Measurements from ENCODE around the gene LRRC23.

DNA sequence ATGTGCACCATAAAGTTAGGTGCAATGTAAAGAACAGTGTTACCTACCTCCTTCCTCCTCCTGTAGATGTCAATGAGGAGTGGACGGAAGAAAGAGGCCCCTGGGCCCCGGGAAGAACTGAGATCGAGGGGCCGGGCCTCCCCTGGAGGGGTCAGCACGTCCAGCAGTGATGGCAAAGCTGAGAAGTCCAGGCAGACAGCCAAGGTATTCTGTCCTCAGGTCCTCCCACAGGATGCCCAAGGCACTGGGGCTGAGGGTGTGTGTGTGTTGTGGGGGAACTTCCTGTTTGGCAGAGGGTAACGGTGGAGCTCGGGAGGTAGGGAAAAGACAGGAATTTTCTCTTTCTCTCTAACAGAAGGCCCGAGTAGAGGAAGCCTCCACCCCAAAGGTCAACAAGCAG is 29.5 kb downstream of the LRRC23 start:
- no peak for TF ChIP-seq POLR2A (IDR thresholded peaks at IDR 0.05)
- TF ChIP-seq, protein P1, sequence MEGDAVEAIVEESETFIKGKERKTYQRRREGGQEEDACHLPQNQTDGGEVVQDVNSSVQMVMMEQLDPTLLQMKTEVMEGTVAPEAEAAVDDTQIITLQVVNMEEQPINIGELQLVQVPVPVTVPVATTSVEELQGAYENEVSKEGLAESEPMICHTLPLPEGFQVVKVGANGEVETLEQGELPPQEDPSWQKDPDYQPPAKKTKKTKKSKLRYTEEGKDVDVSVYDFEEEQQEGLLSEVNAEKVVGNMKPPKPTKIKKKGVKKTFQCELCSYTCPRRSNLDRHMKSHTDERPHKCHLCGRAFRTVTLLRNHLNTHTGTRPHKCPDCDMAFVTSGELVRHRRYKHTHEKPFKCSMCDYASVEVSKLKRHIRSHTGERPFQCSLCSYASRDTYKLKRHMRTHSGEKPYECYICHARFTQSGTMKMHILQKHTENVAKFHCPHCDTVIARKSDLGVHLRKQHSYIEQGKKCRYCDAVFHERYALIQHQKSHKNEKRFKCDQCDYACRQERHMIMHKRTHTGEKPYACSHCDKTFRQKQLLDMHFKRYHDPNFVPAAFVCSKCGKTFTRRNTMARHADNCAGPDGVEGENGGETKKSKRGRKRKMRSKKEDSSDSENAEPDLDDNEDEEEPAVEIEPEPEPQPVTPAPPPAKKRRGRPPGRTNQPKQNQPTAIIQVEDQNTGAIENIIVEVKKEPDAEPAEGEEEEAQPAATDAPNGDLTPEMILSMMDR (IDR thresholded peaks at IDR 0.05), result no peak
